HCT116 (cell line): ENCODE results near the gene INS.

ENCODE experiments used
- CEBPB ChIP-seq: IDR thresholded peaks from 2 replicates; pipeline ENCODE4 v1.6.1; 2012; ENCODE audit warnings: low read depth
- CTCF ChIP-seq, 3 experiments: fragments of 200-600 bp in 1 of 3; sonication (generic) in 1 of 3; IDR thresholded peaks in 2 of 3; conservative IDR thresholded peaks in 1 of 3; 2 replicates each; pipeline ENCODE4 v1.5.1; 2012 to 2017; ENCODE audit warnings: low read depth in 2 of 3, low read length in 2 of 3, antibody characterized with exemption in 1 of 3, borderline replicate concordance in 1 of 3, control low read depth in 1 of 3, mild to moderate bottlenecking in 1 of 3, mixed read lengths in 1 of 3, mixed run types in 1 of 3, moderate library complexity in 1 of 3; ENCODE audit not compliant: insufficient read depth in 1 of 3
- ELF1 ChIP-seq: IDR thresholded peaks from 2 replicates; pipeline ENCODE4 v1.6.1; 2012; ENCODE audit warnings: low read depth, borderline replicate concordance
- EZH2phosphoT487 ChIP-seq: fragments of 200-600 bp; IDR thresholded peaks from 2 replicates; pipeline ENCODE4 v1.6.1; 2018; ENCODE audit warnings: antibody characterized with exemption, borderline replicate concordance
- MAX ChIP-seq: IDR thresholded peaks from 2 replicates; pipeline ENCODE4 v1.6.1; 2012
- POLR2A ChIP-seq: IDR thresholded peaks from 2 replicates; pipeline ENCODE4 v1.7.0; 2011; ENCODE audit warnings: borderline replicate concordance; ENCODE audit not compliant: insufficient read depth, insufficient read length; ENCODE audit errors: extremely low read depth
- RAD21 ChIP-seq: IDR thresholded peaks from 2 replicates; pipeline ENCODE4 v1.6.1; 2012; ENCODE audit warnings: low read depth, mild to moderate bottlenecking

- no peak for TF ChIP-seq RAD21
- no peak for TF ChIP-seq EZH2phosphoT487
- TF ChIP-seq CTCF (IDR thresholded peaks at IDR 0.05 in 2 of 3, conservative IDR thresholded peaks at IDR 0.05 in 1 of 3; ENCODE audit: borderline replicate concordance in 1 of 3, insufficient read depth in 1 of 3, low read depth in 2 of 3, low read length in 2 of 3): no peak
- TF ChIP-seq ELF1: no peak
- TF ChIP-seq CEBPB: no peak
- TF ChIP-seq POLR2A: no peak
- TF ChIP-seq MAX: no peak
Observed at GRCh38 chr11:2132874-2133240, 28.2 kb downstream of the INS start.
